Tongue (tissue), 2 donors: ENCODE results near the gene GLUD2. TPM values are rescaled to one million over a fixed set of nuclear protein-coding genes. Genes with fewer than 3 reads are reported as not detected.
A peak's percentile ranks its signal among the peaks of the same experiment; 100 is the strongest.
"Not testable (repeated sequence)": the region's sequence is repeated elsewhere in the genome, so short reads cannot be mapped to it uniquely, and the experiment has no call there.

ENCODE experiments used
- DNase-seq: peaks from one replicate; pipeline ENCODE4 v3.0.0-alpha.2; 2015
- total RNA-seq: library from RNA; depleted of rRNA; stranded (reverse); fragments of >200 nt; gene quantifications from one replicate; pipeline ENCODE4 v1.2.3, GENCODE V29; 2014

The GLUD2 gene
- 2.8 TPM for total RNA-seq

DNA sequence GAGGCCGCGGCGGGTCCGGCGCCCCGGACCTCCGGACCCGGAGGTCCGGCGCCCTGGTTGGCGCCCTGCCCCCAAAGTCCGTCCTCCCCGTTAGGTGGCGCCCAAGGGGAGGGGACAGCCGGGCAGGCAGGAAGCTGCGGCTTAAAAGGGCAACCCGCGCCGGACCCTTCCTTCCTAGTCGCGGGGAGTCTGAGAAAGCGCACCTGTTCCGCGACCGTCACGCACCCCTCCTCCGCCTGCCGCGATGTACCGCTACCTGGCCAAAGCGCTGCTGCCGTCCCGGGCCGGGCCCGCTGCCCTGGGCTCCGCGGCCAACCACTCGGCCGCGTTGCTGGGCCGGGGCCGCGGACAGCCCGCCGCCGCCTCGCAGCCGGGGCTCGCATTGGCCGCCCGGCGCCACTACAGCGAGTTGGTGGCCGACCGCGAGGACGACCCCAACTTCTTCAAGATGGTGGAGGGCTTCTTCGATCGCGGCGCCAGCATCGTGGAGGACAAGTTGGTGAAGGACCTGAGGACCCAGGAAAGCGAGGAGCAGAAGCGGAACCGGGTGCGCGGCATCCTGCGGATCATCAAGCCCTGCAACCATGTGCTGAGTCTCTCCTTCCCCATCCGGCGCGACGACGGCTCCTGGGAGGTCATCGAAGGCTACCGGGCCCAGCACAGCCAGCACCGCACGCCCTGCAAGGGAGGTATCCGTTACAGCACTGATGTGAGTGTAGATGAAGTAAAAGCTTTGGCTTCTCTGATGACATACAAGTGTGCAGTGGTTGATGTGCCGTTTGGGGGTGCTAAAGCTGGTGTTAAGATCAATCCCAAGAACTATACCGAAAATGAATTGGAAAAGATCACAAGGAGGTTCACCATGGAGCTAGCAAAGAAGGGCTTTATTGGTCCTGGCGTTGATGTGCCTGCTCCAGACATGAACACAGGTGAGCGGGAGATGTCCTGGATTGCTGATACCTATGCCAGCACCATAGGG lies at the start of gene GLUD2:
TSS of gene GLUD2 (plus strand) at position 170 of the 979 bp plus-strand sequence. CDS start at position 245, 75 bp downstream.
- peak; percentile 43 for DNase-seq

DNA sequence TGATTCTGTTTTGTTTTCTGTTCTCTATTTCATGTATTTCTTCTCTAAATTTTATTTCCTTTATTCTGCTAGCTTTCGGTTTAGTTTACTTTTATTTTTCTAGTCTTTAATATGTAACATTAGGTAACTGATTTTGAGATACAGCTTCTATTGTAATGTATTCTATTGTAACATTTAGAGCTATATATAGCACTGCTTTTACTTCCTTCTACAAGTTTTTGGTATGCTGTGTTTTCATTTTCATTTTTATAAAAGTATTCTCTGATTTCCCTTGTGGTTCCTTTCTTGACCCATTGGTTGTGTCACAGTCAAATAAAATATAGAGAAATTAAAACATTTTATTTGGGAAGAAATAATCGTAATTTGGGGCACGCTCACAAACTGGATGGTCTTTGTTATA lies 48.0 kb upstream of the GLUD2 start:
- no peak for DNase-seq

DNA sequence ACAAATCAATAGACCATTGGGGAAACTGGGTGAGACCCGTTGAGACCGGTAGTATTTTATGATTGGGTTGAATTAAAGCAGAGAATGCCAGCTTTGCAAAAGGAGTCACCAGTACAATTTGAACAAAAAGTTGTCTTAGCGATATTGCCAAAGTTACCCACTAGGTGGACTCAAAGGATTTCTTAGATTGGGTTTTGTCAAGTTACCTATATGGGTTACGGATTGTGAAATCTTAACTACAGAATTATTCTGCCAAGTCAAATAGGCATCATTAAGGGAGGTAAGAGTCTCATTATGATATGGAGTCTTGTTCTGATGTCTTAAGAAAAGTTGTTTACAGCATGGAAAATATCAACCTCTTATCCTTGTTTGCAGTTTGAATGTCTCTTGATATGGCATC lies 46.8 kb upstream of the GLUD2 start:
- DNase-seq = peak; percentile 1

DNA sequence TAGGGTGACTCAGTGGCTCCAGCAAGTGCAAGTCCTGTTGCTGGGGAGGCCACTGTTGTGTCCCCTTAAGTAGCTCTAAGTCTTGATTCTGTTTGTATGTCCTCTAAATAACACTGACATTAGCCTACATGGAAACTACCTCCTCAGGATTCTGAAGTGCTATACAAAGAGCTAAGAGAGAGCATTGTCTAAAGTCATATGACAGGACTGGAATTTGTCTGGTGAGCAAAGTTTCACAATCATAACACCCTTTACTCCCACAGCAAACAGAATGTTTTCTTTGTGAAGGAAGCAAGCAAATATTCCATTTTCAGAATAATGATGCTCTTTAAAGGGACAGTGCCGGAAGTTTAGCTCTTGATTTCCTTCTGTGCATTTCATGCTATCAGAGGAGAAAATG lies 38.5 kb upstream of the GLUD2 start:
- no peak for DNase-seq

DNA sequence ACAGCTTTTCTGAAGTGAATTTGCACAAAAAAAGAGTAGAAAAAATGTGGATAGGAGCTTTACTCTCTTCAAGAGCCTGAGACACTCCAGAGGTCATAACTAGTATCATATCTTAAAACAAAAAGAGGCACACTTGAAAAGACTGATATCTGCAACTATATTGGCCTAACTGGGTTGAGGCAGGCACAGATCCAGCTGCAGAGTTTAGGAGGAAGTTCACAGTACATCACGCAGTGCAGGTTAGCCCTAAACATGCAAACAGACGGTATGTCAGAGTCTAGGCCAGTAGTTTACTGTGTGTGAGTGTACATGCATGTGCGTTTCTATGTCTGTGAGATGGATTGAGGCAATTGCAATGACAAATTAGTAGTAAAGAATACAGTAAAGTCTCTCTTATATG lies 37.6 kb upstream of the GLUD2 start:
- DNase-seq = no peak

DNA sequence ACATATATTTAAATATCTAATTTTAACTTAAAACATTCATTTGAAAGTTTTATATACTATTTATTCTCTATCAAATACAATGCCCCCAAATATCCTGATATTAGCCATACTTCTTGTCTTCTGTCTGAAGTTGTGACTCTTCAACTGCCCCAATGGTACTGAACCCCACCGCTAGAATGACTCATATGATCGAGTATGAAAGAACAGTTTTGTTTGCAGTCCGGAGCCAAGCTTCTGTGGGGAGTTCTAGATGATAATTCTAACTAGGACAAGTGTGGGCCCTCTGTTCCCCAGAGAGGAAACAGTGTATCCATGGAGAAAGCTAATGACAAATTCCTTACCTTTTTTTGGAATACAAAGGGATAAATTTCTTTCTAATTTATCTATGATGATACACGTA lies 37.2 kb upstream of the GLUD2 start:
- DNase-seq = no peak

DNA sequence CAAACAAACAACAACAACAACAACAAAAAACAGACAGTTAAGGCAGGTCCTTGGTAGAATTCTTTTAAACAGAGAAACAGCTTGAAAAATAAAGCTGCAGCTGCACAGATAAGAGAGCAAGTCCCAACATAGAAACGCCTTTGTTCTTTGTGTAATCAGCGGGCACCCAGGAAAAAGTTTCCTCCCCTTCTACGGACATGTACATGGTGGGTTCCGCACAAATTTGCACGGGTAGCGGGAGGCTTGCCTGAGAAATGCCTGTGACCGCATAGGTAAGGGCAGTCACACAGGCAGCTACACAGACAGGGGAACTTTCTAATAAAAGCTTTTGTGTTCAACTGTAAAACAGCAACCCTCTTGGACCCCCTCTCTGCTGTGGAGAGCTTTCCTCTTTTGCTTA lies 36.2 kb upstream of the GLUD2 start:
- no peak for DNase-seq

DNA sequence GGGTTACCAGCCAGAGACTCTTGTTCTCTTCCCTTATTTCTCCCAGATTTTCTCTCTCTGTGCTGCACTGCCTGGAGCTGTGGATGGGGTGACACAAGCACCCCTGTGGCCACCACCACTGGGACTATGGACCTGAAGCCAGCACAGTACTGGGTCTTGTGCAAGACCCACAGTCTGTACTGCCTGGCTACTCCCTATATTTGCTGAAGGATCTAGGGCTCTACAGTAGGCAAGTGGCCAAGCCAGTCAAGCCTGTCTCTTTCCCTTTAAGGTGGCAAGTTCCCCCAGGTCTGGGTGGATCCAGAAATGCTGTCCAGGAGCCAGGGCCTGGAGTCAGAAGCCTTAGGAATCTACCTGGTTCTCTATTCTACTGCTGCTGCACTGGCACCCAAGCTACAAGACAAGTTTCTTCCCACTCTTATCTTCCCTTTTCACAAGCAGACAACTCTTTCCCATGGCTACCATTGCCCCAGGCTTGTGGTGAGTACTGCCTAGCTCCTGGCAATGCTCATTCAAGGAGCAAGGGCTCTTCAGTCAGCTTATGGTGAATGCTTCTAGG lies 33.4 kb upstream of the GLUD2 start:
- no peak for DNase-seq

DNA sequence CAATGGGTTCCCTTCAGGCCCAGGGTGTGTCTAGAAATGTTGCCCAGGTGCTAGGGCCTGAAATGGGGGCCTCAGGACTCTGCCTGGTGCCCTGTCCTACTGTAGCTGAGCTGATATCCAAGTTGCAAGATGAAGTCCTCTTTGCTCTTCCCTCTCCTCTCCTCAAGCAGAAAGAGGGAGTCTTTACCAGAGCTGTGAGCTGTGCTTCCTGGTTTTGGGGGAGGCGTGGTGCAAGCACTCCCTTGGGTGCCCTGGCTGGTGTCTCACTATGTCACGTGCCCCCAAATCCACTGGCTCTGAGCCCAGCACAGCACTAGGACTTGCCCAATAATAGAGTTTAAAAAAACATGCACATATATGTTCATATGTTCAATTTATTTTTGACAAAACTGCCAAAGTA lies 32.6 kb upstream of the GLUD2 start:
- DNase-seq = no peak

DNA sequence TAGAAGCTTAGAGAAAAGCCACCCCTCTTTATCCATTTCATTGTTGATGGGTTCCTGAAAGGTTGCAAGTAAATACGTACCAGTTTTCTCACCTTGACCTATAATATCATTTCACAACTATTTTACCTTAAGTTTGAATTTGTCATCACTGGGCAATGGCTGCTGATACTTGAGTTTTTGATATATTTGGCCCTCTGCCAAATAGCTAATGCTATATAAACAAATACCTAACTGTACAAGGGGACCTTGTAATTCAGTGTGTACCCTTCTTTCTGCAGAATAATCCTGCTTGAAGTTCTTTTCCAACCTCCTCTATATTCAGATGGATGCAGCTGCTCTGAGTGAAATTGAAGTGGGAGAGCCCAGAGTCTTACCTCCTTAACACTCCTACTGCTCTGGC lies 19.0 kb upstream of the GLUD2 start:
- no peak for DNase-seq

DNA sequence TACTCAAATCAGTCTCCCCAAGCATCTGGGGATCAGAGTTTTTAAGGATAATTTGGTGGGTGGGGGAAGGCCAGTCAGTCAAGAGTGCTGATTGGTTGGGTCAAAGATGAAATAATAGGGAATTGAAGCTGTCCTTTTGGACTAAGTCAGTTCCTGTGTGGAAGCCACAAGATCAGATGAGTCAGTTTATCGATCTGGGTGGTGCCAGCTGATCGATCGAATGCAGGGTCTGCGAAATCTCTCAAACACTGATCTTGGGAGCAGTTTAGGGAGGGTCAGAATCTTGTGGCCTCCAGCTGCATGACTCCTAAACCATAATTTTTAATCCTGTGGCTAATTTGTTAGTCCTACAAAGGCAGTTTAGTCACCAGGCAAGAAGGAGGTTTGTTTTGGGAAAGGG lies 17.3 kb upstream of the GLUD2 start:
- no peak for DNase-seq

DNA sequence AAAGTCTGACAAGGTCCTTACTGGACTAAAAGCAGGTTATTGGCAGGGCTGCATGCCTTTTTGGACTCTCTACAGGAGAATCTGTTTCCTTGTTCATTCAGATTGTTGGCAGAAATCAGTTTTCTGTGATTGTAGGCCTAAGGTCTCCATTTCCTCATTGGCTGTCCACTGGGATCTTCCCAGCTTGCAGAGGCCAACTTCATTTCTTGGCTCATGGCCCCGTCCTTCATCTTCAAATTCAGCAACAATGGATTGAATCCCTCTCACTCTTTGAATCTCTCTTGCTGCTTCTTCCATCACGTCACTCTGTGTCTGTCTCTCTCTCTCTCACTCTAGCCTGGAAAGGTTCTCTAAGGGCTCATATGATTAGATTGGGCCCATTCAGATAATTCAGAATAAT lies 14.9 kb upstream of the GLUD2 start:
- DNase-seq = no peak

DNA sequence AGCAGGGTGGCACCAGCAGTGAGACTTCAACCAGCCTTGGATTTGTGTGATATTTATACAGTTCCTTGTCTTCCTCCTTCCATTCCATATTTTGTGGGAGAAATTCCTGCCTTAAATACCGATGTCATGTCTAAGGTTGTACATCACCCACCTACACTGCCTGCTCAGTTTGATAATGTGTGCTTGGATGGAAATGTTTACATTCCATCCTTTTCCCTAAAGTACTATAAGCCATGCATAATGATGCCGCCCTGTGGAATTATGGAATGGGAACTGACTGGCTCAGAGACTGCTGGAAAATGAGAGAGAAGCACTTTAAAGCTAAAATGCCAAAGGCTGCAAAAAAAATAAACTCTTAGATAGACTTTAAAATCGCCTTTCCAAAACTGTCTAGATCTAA lies 11.3 kb upstream of the GLUD2 start:
- no peak for DNase-seq

DNA sequence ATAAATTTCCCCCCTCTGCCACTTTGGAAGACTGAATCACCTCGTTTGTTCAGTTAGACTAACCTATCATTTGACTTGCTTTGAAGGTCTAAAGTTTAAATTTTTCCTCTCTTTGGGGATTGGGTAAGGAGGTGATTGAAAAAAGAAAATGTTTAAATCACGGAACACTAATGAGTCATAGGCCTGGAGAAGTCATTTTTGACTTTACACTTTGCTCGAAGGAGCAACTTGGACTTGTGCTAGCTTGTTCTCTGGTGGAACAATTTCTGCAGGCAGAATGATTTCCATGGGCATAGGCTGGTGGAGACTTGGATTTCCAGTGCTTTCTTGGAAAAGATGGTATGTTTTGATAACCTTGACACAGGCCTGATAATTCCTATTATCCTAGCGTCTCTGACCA lies 10.5 kb upstream of the GLUD2 start:
- DNase-seq = no peak

DNA sequence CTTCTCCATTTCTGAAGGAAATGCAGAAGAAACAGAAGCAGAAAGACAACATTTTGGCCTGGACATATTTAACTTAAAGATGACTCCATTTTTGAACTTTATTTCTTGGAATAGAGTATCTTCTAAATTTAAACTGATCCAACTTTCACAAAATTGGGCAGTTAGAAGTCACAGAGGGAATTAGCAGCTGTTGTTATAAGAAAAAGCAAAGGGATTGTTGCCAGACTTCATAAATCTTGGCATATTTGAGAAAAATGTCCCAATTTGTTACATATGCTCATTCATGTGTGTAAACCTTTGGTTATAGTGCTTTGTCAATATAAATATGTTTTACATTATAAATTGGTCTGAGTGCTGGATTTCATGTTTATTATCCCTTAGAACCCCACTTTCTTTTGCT lies 3.4 kb downstream of the GLUD2 start:
- DNase-seq = peak; percentile 68

DNA sequence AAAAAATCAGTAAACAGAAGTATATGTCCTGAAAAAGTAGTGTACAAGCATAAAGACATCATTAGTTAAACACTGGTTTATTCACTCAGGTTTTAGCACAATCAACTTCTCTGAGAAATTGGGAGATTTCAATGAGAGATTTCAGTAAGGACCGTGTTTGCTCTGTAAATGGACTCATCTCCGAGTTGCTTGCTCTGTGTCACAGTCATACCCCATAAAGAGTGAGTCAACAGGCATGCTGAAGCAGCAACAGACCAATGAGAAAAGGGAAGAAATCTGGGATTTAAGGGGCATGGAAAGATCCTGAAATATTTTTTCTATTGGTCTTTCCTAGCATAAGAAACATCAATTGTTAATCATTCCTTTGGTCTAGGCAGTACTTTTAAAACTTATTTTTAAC lies 4.7 kb downstream of the GLUD2 start:
- DNase-seq = no peak

DNA sequence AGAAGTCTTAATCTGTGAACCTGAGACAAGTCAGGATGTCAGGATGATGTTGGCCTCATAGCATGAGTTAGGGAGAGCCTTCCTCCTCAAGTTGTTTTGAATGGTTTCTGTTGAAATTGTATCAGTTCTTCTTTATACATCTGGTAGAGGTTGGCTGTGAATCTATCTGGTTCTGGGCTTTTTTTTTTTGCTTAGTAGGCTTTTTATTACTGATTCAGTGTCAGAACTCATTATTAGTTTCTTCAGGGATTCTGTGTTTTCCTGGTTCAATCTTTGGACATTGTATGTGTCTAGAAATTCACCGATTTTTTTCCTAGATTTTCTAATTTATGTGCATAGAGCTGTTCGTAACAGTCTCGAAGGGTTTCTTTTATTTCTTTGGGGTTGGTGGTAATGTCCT lies 14.9 kb downstream of the GLUD2 start:
- DNase-seq = no peak

DNA sequence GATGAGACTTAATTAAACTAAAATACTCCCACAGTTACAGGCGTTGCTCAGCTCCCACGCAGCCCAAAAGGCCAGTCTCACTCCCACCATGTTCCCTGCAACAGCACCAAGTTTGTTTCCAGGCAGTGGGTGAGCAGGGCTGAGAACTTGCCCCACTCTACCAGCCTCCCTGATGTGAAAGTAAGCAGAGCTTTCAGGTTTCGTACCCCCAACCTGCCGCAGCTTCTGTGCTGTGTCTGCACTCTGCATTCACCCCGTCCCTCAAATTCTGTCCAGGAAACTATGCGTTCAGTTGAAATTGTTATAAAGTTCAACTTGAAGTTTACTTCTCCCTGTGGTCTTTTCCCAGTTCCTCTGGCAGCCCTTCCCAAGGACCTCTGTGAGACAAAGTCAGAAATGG lies 17.2 kb downstream of the GLUD2 start:
- no peak for DNase-seq

DNA sequence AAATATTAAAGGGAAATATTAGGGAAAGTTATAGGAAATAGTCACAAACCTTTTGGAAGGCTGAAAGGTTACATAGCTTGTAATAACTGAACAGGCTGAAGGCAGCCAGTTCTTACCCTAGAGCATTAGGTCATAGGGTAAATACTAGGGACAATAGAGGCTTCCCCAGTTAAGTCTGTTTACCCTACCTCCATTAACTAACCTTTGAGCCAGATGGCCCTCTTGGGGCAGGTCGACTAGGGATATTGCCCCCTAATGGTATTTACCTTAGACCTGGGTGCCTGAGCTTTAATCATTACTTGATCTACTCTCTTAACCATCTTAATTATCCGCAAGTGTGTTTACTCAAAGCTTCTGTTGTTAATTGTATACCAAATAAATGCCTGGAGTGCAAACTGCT lies 36.8 kb downstream of the GLUD2 start:
- not testable (repeated sequence) for DNase-seq

DNA sequence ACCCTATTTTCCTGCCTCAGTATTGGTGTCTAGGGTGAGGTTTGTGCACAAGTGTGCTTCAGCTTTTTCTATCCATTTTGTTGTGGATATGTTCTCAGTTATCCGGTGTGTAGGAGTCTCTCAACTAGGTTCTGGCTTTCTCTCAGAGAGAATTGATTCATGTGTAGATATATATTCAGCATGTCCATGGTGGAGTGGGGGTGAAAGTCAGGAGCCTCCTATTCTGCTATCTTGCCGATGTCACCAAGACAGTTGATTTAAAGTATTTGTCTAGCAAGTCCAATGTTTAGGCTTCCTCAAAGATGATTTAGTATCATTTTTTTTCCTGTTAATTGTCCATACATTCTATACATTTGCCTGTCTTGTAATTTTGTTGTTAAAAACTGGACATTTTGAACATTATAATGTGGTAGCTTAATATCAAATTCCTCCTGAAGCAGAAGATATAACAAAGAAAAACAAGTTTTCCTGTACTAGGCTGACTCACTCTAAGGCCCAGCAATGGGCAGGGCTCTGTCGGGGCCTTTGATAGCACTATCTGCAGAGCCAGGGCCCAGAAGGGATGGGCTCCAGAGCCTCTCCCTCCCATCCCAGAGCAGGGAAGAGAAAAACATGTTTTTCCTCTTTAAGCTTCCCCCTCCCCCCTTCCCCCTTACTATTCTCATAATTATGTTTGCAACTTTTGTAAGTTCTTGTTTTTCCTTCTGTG lies 37.6 kb downstream of the GLUD2 start:
- no peak for DNase-seq

DNA sequence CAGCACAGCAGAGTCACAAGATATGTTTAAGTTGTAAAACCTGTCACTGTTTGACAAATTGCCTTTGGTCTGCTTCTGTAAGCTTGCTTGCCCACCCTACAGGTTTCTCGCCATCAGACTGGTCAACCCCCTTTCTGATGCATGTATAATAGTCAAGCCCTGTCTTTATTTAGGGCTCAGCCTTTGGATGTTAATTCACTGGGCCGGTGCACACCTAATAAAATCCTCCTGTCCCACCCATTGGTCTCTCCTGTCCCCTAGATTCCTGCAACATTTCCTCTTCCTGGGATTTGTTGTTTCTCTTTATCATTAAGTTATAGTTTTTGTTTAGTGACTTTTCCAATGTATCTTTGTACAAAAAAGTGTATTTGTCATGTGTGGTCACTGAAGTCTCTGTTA lies 38.2 kb downstream of the GLUD2 start:
- DNase-seq = no peak

DNA sequence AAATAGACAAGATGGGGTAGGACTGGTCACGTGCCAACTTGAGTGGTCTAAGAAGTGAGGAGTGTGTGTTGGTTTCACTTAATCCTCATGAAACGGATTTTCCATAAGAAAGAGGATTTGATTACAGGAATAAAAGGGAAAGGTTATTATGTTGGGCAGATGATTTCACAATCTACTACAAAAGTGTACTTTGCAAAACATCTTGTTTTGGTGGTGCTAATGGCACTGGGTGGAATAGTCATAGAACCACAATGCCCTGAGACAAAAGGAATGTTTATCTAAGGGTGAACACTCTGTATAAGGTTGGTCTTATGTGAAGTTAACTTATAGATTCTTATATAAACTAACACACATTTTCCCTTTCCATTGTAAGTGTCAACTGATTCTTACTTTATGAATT lies 45.6 kb downstream of the GLUD2 start:
- DNase-seq = no peak
